Measurements from ENCODE around the gene EML4. TPM values are rescaled to one million over a fixed set of nuclear protein-coding genes. Genes with fewer than 3 reads are reported as not detected.
"Not testable (repeated sequence)": the region's sequence is repeated elsewhere in the genome, so short reads cannot be mapped to it uniquely, and the experiment has no call there.

The EML4 gene
- 10 to 100 TPM; 72.1 to 74.1 TPM for total RNA-seq

GRCh38 chr2:42169100-42169873, at the start of gene EML4:
TSS of gene EML4 (plus strand) at chr2:42169353. CDS start at chr2:42169612, 259 bp downstream.
- no peak within 1 kb of the TSS for H3K4me3 Mint-ChIP-seq
- peak; percentile 95 for DNase-seq
- H3K27me3 Mint-ChIP-seq, result no peaks in the 10 kb centered on the region
- H3K4me1 Mint-ChIP-seq, result peaks cover 21% of the 10 kb centered on the region
- POLR2A ChIA-PET, result no interaction called here
- peak; percentile 81 for ATAC-seq
- H3K27ac Mint-ChIP-seq, result peak within 1 kb of the TSS; percentile 86
- no peaks in the 10 kb centered on the region for H3K9me3 Mint-ChIP-seq (ENCODE audit: low read depth)
- intact Hi-C loops (cut with DNase I, micrococcal nuclease), result loop anchor here (1.0 kb wide), 5 partner anchors 36 to 329 kb away; partner anchors contain the start of gene COX7A2L (in 2 of the 2)
- peaks cover 2% of the 10 kb centered on the region for H3K36me3 Mint-ChIP-seq (ENCODE audit: low read depth)
- CTCF ChIA-PET, result interaction anchor here (1.0 kb wide), 1 partner anchor 73 kb away, joined by 3 read pairs; no protein-coding TSS in a partner anchor

- Mint-ChIP-seq H3K36me3 (ENCODE audit: low read depth) (no peaks in the 10 kb centered on the region), H3K4me3 (no peak overlapping the region), H3K27me3 (no peaks in the 10 kb centered on the region), H3K9me3 (ENCODE audit: low read depth) (no peaks in the 10 kb centered on the region), H3K27ac (peak overlapping the region; percentile 8), H3K4me1 (peaks cover 56% of the 10 kb centered on the region)
- intact Hi-C loops (cut with DNase I, micrococcal nuclease), result no loop called here
- ATAC-seq (no peak), DNase-seq (no peak)
- POLR2A ChIA-PET, result interaction anchor here (0.7 kb wide), 1 partner anchor 18 kb away, joined by 3 read pairs; no protein-coding TSS in a partner anchor
- CTCF ChIA-PET, result interaction anchor here (1.1 to 1.2 kb wide), 3 partner anchors 17 to 29 kb away, joined by 3 read pairs; no protein-coding TSS in a partner anchor
Measured at GRCh38 chr2:42123426-42123825, 45.7 kb upstream of the EML4 start.

- no peaks in the 10 kb centered on the region for H3K36me3 Mint-ChIP-seq (ENCODE audit: low read depth)
- H3K27me3 Mint-ChIP-seq, result no peaks in the 10 kb centered on the region
- peak overlapping the region; percentile 1 for H3K4me3 Mint-ChIP-seq
- POLR2A ChIA-PET, result no interaction called here
- H3K27ac Mint-ChIP-seq, result peak overlapping the region; percentile 84
- intact Hi-C loops (cut with DNase I, micrococcal nuclease), result loop anchor here in 1 of 2 experiments (1.0 kb wide), 1 partner anchor 9 kb away; no protein-coding TSS in a partner anchor
- peaks cover 56% of the 10 kb centered on the region for H3K4me1 Mint-ChIP-seq
- DNase-seq (no peak), ATAC-seq (peak; percentile 65)
- H3K9me3 Mint-ChIP-seq (ENCODE audit: low read depth), result no peaks in the 10 kb centered on the region
- CTCF ChIA-PET, result interaction anchor here (0.7 to 1.4 kb wide), 6 partner anchors 9 to 24 kb away, joined by 3 to 4 read pairs (median 3); no protein-coding TSS in a partner anchor
Measured at GRCh38 chr2:42124011-42124785, 45.0 kb upstream of the EML4 start.

GRCh38 chr2:42125841-42126594, 43.1 kb upstream of the EML4 start:
- H3K4me1 Mint-ChIP-seq, result peaks cover 70% of the 10 kb centered on the region
- ChIA-PET CTCF (interaction anchor here (0.8 to 1.7 kb wide), 6 partner anchors 11 to 70 kb away, joined by 3 to 6 read pairs (median 4); no protein-coding TSS in a partner anchor), POLR2A (no interaction called here)
- DNase-seq (no peak), ATAC-seq (no peak)
- H3K9me3 Mint-ChIP-seq (ENCODE audit: low read depth), result no peaks in the 10 kb centered on the region
- intact Hi-C loops (cut with DNase I, micrococcal nuclease), result no loop called here
- H3K27me3 Mint-ChIP-seq, result no peaks in the 10 kb centered on the region
- no peak overlapping the region for H3K27ac Mint-ChIP-seq
- no peak overlapping the region for H3K4me3 Mint-ChIP-seq
- H3K36me3 Mint-ChIP-seq (ENCODE audit: low read depth), result no peaks in the 10 kb centered on the region

- CTCF ChIA-PET, result interaction anchor here (0.7 to 1.7 kb wide), 6 partner anchors 15 to 56 kb away, joined by 3 to 4 read pairs (median 3); no protein-coding TSS in a partner anchor
- H3K36me3 Mint-ChIP-seq (ENCODE audit: low read depth); DNase-seq; POLR2A ChIA-PET; ATAC-seq; H3K27me3 Mint-ChIP-seq; intact Hi-C loops (cut with DNase I, micrococcal nuclease); H3K9me3 Mint-ChIP-seq (ENCODE audit: low read depth): not testable (repeated sequence)
- Mint-ChIP-seq H3K4me3 (peak overlapping the region; percentile 48), H3K4me1 (peaks cover 79% of the 10 kb centered on the region), H3K27ac (peak overlapping the region; percentile 76)
Measured at GRCh38 chr2:42126873-42127272, 42.3 kb upstream of the EML4 start.

GRCh38 chr2:42127425-42128424, 41.4 kb upstream of the EML4 start:
- ATAC-seq (peak; percentile 17), DNase-seq (peak; percentile 43)
- H3K9me3 Mint-ChIP-seq (ENCODE audit: low read depth), result no peaks in the 10 kb centered on the region

GRCh38 chr2:42128721-42129486, 40.2 kb upstream of the EML4 start:
- no peaks in the 10 kb centered on the region for H3K36me3 Mint-ChIP-seq (ENCODE audit: low read depth)
- H3K27ac Mint-ChIP-seq, result peak overlapping the region; percentile 5
- peaks cover 92% of the 10 kb centered on the region for H3K4me1 Mint-ChIP-seq
- no peaks in the 10 kb centered on the region for H3K9me3 Mint-ChIP-seq (ENCODE audit: low read depth)
- ChIA-PET CTCF (interaction anchor here (0.5 to 1.4 kb wide), 10 partner anchors 7 to 1088 kb away, joined by 3 to 7 read pairs (median 3); no protein-coding TSS in a partner anchor), POLR2A (interaction anchor here (0.6 kb wide), 1 partner anchor 49 kb away, joined by 3 read pairs; no protein-coding TSS in a partner anchor)
- peak; percentile 12 for ATAC-seq
- intact Hi-C loops (cut with DNase I, micrococcal nuclease), result loop anchor here in 1 of 2 experiments (2.0 kb wide), 1 partner anchor 14 kb away; no protein-coding TSS in a partner anchor
- DNase-seq, result no peak
- no peak overlapping the region for H3K4me3 Mint-ChIP-seq
- no peaks in the 10 kb centered on the region for H3K27me3 Mint-ChIP-seq

More at GRCh38 chr2:42127425-42128424, 41.4 kb upstream of the EML4 start:
- H3K36me3 Mint-ChIP-seq (ENCODE audit: low read depth), result no peaks in the 10 kb centered on the region
- no peaks in the 10 kb centered on the region for H3K27me3 Mint-ChIP-seq
- intact Hi-C loops (cut with DNase I, micrococcal nuclease), result loop anchor here in 1 of 2 experiments (2.0 kb wide), 1 partner anchor 15 kb away; no protein-coding TSS in a partner anchor
- ChIA-PET CTCF (interaction anchor here (0.7 to 1.4 kb wide), 8 partner anchors 8 to 55 kb away, joined by 3 to 7 read pairs (median 3); no protein-coding TSS in a partner anchor), POLR2A (interaction anchor here (0.7 kb wide), 2 partner anchors 17 to 64 kb away, joined by 3 read pairs; no protein-coding TSS in a partner anchor)
- H3K4me3 Mint-ChIP-seq, result peak overlapping the region; percentile 48
- peak overlapping the region; percentile 76 for H3K27ac Mint-ChIP-seq
- peaks cover 87% of the 10 kb centered on the region for H3K4me1 Mint-ChIP-seq

GRCh38 chr2:42129487-42129852, 39.7 kb upstream of the EML4 start:
- ATAC-seq (no peak), DNase-seq (no peak)
- no peaks in the 10 kb centered on the region for H3K9me3 Mint-ChIP-seq (ENCODE audit: low read depth)
- no peaks in the 10 kb centered on the region for H3K27me3 Mint-ChIP-seq
- H3K4me1 Mint-ChIP-seq, result peaks cover 88% of the 10 kb centered on the region
- no peaks in the 10 kb centered on the region for H3K36me3 Mint-ChIP-seq (ENCODE audit: low read depth)
- ChIA-PET POLR2A (interaction anchor here (0.6 kb wide), 1 partner anchor 49 kb away, joined by 3 read pairs; no protein-coding TSS in a partner anchor), CTCF (interaction anchor here (0.5 to 1.3 kb wide), 7 partner anchors 9 to 1088 kb away, joined by 3 to 4 read pairs (median 3); no protein-coding TSS in a partner anchor)
- peak overlapping the region; percentile 55 for H3K27ac Mint-ChIP-seq
- intact Hi-C loops (cut with DNase I, micrococcal nuclease), result loop anchor here in 1 of 2 experiments (2.0 kb wide), 1 partner anchor 13 kb away; no protein-coding TSS in a partner anchor
- no peak overlapping the region for H3K4me3 Mint-ChIP-seq

GRCh38 chr2:42129947-42130346, 39.2 kb upstream of the EML4 start:
- H3K27me3 Mint-ChIP-seq, result no peaks in the 10 kb centered on the region
- POLR2A ChIA-PET, result interaction anchor here (0.6 kb wide), 1 partner anchor 48 kb away, joined by 3 read pairs; no protein-coding TSS in a partner anchor
- no peak overlapping the region for H3K4me3 Mint-ChIP-seq
- H3K4me1 Mint-ChIP-seq, result peaks cover 86% of the 10 kb centered on the region
- no peaks in the 10 kb centered on the region for H3K9me3 Mint-ChIP-seq (ENCODE audit: low read depth)
- peak overlapping the region; percentile 55 for H3K27ac Mint-ChIP-seq
- intact Hi-C loops (cut with DNase I, micrococcal nuclease), result loop anchor here in 1 of 2 experiments (2.0 kb wide), 1 partner anchor 13 kb away; no protein-coding TSS in a partner anchor
- no peaks in the 10 kb centered on the region for H3K36me3 Mint-ChIP-seq (ENCODE audit: low read depth)
- CTCF ChIA-PET, result interaction anchor here (0.8 to 1.2 kb wide), 3 partner anchors 9 to 103 kb away, joined by 3 read pairs; no protein-coding TSS in a partner anchor
- ATAC-seq (no peak), DNase-seq (no peak)
